Panc1 (cell line): ENCODE results near the gene CELF2.

ENCODE experiments used
- CTCF ChIP-seq: fragments of 450-650 bp; IDR thresholded peaks from 2 replicates; pipeline ENCODE4 v1.5.1; 2017; ENCODE audit warnings: mild to moderate bottlenecking
- POLR2AphosphoS5 ChIP-seq: IDR thresholded peaks from 2 replicates; pipeline ENCODE4 v1.6.1; 2012; ENCODE audit warnings: mild to moderate bottlenecking, low read depth, low read length, moderate library complexity
- REST ChIP-seq, 2 experiments: IDR thresholded peaks; 2 replicates each; pipeline ENCODE4 v1.6.1; 2011 to 2012; ENCODE audit warnings: low read depth in 2 of 2, control low read depth in 1 of 2, low read length in 1 of 2, mild to moderate bottlenecking in 1 of 2, moderate library complexity in 1 of 2; ENCODE audit not compliant: insufficient read depth in 1 of 2
- SIN3A ChIP-seq: IDR thresholded peaks from 2 replicates; pipeline ENCODE4 v1.6.1; 2012; ENCODE audit warnings: low read depth, mild to moderate bottlenecking, low read length, moderate library complexity, borderline replicate concordance; ENCODE audit not compliant: insufficient read depth
- TCF7L2 ChIP-seq: IDR thresholded peaks from 2 replicates; pipeline ENCODE4 v1.6.1; 2011; ENCODE audit warnings: mild to moderate bottlenecking, low read depth, low read length, inconsistent platforms

GRCh38 chr10:11249152-11249807, 231.6 kb downstream of the CELF2 start:
- TF ChIP-seq SIN3A (no peak), CTCF (no peak), POLR2AphosphoS5 (no peak), REST (IDR thresholded peaks at IDR 0.05; ENCODE audit: insufficient read depth in 1 of 2, low read depth in 2 of 2, low read length in 1 of 2) (no peak), TCF7L2 (no peak)
